Rectal smooth muscle tissue (tissue), 1 donor: Measurements from ENCODE around the gene ARFGAP3.
"Not testable (repeated sequence)": the region's sequence is repeated elsewhere in the genome, so short reads cannot be mapped to it uniquely, and the experiment has no call there.

Experiments used
- H3K27ac ChIP-seq: one replicate; pipeline ENCODE4 v1.7.0; 2013; ENCODE audit warnings: low read depth, low read length, inconsistent platforms
- H3K27me3 ChIP-seq: one replicate; pipeline ENCODE4 v1.7.0; 2013; ENCODE audit warnings: low read length; ENCODE audit not compliant: control insufficient read depth, insufficient read depth
- H3K36me3 ChIP-seq: one replicate; pipeline ENCODE4 v1.7.0; 2013; ENCODE audit warnings: low read length; ENCODE audit not compliant: control insufficient read depth, insufficient read depth
- H3K4me1 ChIP-seq: one replicate; pipeline ENCODE4 v1.7.0; 2013; ENCODE audit warnings: low read length; ENCODE audit not compliant: control insufficient read depth, insufficient read depth
- H3K4me3 ChIP-seq: one replicate; pipeline ENCODE4 v1.7.0; 2013; ENCODE audit warnings: low read length
- H3K9ac ChIP-seq: one replicate; pipeline ENCODE4 v1.7.0; 2013; ENCODE audit warnings: low read length

Gene ARFGAP3

DNA sequence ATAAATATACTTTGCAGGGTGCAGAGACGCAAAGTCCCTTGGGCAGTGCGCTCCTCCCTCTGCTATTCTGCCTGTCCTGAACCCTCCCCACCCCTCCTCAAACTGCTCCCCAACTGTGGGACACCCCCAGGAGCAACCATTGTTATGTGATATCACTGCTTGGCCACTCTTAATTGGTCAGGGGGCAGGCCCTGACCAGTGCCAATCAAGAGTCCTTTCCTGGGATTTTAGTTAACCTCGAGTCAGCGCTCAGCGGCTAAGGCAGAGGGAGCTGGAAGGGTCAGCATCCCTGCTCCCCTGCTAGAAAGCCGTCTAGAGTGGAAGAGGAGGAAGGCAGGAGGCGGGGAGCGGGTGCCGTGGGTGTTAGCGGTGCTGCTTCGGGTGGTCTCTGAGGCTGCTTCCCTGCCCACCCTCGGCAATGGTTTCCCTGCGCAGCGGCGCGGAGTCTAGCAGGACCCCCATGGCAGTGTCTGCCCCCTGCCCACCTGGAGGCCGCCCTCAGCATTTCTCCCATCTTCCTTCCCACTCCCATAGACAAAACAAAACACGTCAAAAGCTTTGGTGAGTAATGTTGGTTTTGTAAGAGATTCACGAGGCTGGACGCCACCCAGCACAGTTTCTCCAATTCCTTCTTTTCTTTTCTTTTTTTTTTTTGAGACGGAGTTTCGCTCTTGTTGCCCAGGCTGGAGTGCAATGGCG is 98.0 kb downstream of the ARFGAP3 start:
- Histone ChIP-seq H3K27me3 (no peaks in the 10 kb centered on the region), H3K36me3 (no peaks in the 10 kb centered on the region), H3K4me1 (no peaks in the 10 kb centered on the region), H3K4me3 (no peak overlapping the region), H3K9ac (no peak overlapping the region), H3K27ac (no peak overlapping the region)

DNA sequence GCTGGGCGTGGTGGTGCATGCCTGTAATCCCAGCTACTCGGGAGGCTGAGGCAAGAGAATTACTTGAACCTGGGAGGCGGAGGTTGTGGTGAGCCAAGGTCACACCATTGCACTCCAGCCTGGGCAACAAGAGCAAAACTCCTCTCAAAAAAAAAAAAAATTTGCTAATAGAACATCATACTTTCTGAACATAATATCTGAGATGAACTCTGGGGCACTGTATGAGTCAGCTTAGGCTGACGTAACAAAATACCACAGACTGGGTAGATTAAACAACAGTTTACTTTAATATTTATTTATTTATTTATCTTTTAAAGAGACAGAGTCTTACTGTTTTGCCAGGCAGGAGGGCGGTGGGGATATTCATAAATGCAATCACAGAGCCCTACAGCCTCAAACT is 101.5 kb downstream of the ARFGAP3 start:
- not testable (repeated sequence) for H3K4me1 ChIP-seq

GRCh38 chr22:42755121-42755520 is 102.0 kb downstream of the ARFGAP3 start:
- H3K4me3 ChIP-seq, H3K36me3 ChIP-seq, H3K9ac ChIP-seq, H3K4me1 ChIP-seq, H3K27ac ChIP-seq, H3K27me3 ChIP-seq: not testable (repeated sequence)

More for the DNA sequence above, 101.5 kb downstream of the ARFGAP3 start:
- H3K36me3 ChIP-seq, H3K27ac ChIP-seq, H3K9ac ChIP-seq, H3K4me3 ChIP-seq, H3K27me3 ChIP-seq: not testable (repeated sequence)

- H3K27ac ChIP-seq, result no peak overlapping the region
- H3K9ac ChIP-seq, result no peak overlapping the region
- H3K27me3 ChIP-seq, result no peaks in the 10 kb centered on the region
- no peak overlapping the region for H3K4me3 ChIP-seq
- H3K4me1 ChIP-seq, result peaks cover 3% of the 10 kb centered on the region
- H3K36me3 ChIP-seq, result no peaks in the 10 kb centered on the region
Observed at GRCh38 chr22:42754658-42755057, 102.4 kb downstream of the ARFGAP3 start.

- Histone ChIP-seq H3K27ac (no peak overlapping the region), H3K27me3 (no peaks in the 10 kb centered on the region), H3K9ac (no peak overlapping the region), H3K4me1 (peaks cover 3% of the 10 kb centered on the region), H3K36me3 (no peaks in the 10 kb centered on the region), H3K4me3 (no peak overlapping the region)
Observed at GRCh38 chr22:42752912-42753311, 104.2 kb downstream of the ARFGAP3 start.

GRCh38 chr22:42752230-42752746 is 104.8 kb downstream of the ARFGAP3 start:
- H3K36me3 ChIP-seq, result no peaks in the 10 kb centered on the region
- peaks cover 3% of the 10 kb centered on the region for H3K4me1 ChIP-seq
- peak overlapping the region; percentile 32 for H3K27ac ChIP-seq
- no peak overlapping the region for H3K4me3 ChIP-seq
- no peak overlapping the region for H3K9ac ChIP-seq
- H3K27me3 ChIP-seq, result no peaks in the 10 kb centered on the region

DNA sequence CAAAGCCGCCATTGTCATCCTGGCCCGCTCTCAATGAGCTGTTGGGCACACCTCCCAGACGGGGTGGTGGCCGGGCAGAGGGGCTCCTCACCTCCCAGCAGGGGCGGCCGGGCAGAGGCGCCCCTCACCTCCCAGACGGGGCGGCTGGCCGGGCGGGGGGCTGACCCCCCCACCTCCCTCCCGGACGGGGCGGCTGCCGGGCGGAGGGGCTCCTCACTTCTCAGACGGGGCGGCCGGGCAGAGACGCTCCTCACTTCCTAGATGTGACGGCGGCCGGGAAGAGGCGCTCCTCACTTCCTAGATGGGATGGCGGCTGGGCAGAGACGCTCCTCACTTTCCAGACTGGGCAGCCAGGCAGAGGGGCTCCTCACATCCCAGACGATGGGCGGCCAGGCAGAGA is 106.7 kb downstream of the ARFGAP3 start:
- not testable (repeated sequence) for H3K36me3 ChIP-seq, H3K4me1 ChIP-seq, H3K27me3 ChIP-seq

DNA sequence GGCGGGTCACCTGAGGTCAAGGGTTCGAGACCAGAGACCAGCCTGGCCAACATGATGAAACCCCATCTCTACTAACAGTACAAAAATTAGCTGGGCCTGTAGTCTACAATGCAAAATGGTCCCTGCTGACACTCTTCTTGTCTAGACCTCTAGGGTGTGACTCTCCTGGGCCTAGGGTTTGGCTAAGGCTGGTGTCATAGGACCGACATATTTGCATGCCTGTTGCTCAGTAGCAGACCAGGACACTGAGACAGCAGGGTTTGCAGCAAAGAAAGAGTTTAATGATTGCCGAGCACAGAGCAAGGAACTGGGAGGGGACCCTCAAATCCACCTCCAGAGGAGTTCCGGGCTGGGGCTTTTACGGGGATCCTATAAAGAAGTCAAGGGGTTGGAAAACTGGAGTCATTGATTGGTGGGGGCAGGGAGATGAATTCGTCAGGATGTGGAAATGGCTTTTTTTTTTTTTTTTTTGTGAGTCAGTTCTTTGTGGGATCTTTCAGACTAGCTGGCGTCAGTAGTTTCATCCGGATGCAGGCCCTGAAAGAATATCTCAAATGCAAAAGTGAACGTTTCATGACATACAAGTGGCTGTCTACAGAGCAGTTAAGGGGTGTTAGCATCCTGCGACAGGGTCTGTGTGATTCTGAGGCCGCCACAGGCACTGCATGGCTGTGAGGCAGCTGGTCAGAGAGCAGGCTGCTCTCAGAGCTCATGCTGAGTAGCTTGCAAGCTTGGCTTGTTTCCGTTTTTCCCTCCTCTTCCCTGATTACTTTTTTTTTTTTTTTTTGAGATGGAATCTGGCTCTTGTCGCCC is 109.2 kb downstream of the ARFGAP3 start:
- Histone ChIP-seq H3K9ac (no peak overlapping the region), H3K36me3 (no peaks in the 10 kb centered on the region), H3K4me3 (no peak overlapping the region), H3K27me3 (no peaks in the 10 kb centered on the region), H3K27ac (no peak overlapping the region), H3K4me1 (peaks cover 5% of the 10 kb centered on the region)

More for the DNA sequence above, 106.7 kb downstream of the ARFGAP3 start:
- not testable (repeated sequence) for H3K27ac ChIP-seq, H3K4me3 ChIP-seq, H3K9ac ChIP-seq
